CD4-positive, alpha-beta T cell treated with Interferon alpha-2 for 1 hour (primary cell): ENCODE results near the gene PDE8B.

Source experiments
- DNase-seq, 2 donors: peaks; one replicate each; pipeline ENCODE4 v3.0.0-alpha.2; 2020 to 2022

PDE8B gene

GRCh38 chr5:77232574-77233358, 22.3 kb downstream of the PDE8B start:
- DNase-seq: peak; percentile 19 to 34

- no peak for DNase-seq
Measured at GRCh38 chr5:77235846-77236721, 25.6 kb downstream of the PDE8B start.

DNA sequence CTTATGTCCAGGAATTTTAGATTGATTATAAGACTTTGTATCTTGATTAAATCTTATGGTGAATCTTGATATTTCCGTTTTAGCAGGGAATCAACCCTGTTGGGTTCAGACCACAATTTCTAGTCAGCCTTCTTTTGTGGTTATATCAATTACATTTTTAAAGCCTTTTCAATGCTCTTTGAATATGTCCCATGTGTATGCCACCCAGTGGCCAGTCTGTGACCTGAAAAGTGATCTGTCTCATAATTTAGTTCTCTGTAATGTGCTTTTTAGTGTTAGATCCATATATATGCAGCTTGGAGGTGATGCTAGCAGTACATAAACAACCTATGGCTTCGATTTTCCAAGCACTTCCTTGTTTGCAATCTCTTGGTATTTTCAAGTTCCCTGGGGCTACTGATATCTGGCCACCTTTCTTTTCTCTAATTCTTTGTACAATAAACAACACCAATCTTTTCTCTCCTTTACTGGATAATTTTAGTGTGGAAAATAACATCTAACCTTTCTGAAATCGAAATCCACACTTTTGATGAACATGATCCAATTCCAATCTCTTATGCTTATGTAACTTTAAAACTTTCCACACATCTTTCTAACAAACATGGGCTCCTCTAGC, 28.8 kb downstream of the PDE8B start:
- peak in 1 of 2 donors; percentile 6 for DNase-seq

DNA sequence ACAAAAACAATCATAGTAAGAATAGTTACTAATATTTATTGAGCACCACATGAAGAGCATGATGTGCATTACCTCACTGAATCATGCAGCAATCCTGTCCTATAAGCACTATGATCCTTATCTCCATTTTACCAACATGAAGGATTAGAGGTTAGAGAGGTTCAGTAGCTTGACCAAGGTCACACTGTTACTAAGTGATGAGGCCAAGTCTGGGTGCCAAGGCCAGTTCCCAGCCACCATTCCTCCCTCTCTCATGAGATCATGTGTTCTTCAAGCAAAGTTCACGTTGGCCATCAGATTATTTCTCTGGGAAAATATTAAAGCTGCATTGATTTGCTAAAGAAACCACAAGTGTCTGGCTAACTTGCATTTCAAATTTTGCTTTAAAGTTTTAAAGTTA, 31.0 kb downstream of the PDE8B start:
- no peak for DNase-seq

- no peak for DNase-seq
Measured at GRCh38 chr5:77249475-77249874, 39.0 kb downstream of the PDE8B start.

DNA sequence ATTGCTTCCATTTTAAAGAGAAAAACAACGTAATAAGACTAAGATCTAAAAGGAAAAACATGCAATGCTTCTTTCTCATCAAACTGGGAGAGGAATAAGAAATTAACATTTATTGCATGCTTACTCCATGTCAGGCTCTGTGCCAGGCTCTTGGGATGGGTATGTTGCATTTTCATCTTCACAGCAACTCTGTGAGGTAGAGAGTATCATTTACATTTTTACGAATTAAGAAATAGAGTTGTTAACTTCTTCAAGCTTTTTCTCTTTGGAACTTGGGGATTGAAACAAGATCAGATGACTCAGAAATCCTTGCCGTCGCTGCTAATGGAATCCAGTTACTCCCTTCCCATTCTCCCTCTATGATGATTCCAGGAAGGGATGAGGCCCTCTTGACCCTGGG, 39.5 kb downstream of the PDE8B start:
- no peak for DNase-seq

GRCh38 chr5:77251921-77252320, 41.4 kb downstream of the PDE8B start:
- no peak for DNase-seq

GRCh38 chr5:77255617-77256016, 45.1 kb downstream of the PDE8B start:
- DNase-seq: no peak

DNA sequence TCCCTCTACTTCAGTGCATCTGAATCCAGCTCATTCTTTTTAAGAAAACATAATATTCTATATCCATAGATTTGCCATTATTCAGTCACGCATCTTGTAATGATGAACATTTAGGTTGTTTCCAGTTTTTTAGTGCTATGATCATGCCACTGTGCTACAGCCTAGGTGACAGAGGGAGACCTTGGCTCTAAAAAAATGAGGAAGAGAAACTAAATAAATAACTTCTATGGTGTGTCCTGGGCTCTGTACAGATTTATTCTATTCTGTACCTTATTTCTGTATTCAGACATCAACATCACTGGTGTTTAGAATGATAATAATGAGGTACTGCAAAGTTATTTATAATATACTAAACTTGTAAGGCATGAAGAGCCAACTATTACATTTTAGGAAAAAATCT, 45.9 kb downstream of the PDE8B start:
- no peak for DNase-seq

DNA sequence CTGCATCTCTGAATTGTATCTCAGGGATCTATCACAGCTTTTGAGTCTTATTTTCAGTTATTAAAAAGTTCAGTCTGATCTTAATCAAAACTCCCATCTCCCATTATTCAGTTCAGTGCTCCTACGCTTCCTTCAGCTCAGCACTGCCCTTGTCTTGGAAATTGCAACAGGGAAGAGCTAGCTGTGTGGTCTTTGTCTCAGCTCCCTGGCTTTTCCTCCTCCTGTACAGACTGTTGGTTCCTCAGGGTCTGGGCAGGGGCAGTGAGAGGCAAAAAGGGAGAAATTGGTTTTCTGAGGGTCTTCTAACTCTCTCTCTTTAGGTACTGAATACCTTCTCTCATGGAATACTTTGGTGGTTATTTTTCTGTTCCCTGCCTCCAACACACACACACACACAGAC, 48.2 kb downstream of the PDE8B start:
- no peak for DNase-seq

GRCh38 chr5:77259476-77259875, 49.0 kb downstream of the PDE8B start:
- no peak for DNase-seq

GRCh38 chr5:77262697-77263096, 52.2 kb downstream of the PDE8B start:
- DNase-seq: no peak

DNA sequence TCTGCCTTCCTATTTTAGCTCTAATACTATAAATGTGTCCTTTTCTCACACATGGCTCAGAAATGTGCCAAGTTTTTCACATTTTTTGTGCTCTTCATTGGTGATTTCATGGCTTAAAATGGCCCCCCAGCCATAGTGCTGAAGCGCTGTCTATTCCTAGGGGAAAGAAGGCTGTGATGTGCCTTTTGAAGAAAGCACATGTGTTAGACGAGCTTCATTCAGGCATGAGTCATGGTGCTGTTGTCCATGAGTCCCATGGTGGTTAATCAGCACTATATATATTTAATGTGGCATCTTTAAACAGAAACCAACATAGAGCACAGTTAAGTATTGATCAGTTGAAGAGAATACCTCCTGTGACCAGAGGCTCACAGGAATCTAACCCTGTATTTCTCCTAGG, 55.8 kb downstream of the PDE8B start:
- DNase-seq: no peak

DNA sequence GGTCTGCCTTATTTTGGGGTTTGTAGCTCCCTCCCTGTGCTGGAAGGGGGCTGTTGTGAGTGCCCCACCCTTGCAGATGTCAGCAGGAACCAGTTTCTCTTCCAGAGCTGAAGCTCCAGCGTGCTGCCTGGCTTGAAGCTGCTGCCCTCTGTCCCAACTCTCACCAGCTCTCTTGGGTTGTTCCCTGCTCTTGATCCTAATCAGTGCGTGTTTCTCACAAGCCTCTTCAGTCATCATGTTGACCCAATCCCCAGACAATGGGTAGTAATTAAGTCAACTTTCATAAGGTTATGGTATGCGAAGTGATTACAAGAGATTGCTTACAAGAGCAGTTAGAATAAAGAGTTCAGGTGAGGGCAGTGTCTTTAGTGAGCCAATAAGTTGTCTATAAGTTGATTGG, 57.0 kb downstream of the PDE8B start:
- DNase-seq: no peak

GRCh38 chr5:77272206-77272605, 61.7 kb downstream of the PDE8B start:
- DNase-seq: no peak

GRCh38 chr5:77277759-77278158, 67.3 kb downstream of the PDE8B start:
- no peak for DNase-seq

DNA sequence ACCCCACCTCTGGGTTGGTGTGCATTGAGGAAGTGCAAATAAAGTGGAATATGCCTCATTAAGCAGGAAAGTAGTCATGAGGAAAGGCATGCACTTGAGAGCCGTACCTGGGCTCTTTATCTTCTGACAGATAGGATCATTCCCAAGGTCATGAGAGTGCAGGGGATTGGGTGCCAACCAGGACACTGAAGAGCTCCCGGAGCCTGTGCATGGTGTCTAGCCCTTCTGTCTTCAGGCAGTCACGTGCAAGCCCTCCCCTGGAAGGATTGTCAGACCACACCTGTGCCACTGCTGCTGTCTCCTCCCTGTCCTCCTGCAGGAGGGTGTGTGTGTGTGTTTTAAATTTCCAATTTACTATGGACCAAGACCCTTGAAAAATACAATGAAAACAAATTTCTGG, 69.6 kb downstream of the PDE8B start:
- DNase-seq: no peak

DNA sequence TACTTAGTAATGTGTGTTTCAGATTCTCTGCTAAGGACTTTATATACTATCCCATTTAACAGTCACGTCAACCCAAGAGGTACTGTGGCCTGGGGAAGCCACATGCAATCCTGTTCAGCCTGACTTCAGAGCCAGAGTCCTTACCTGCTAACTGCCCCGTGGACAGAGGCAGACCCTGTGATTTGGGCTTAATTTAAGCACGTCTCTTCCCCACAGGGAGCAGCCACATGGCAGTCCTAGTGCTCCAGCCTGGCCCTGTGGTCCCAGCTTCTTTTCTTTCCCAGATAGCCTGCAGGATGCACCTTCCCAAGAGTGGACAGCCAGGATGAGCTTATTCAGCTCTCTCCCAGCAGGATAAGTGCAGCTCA, 71.5 kb downstream of the PDE8B start:
- no peak for DNase-seq

- DNase-seq: no peak
Measured at GRCh38 chr5:77282337-77283027, 72.0 kb downstream of the PDE8B start.

- no peak for DNase-seq
Measured at GRCh38 chr5:77285251-77285841, 74.9 kb downstream of the PDE8B start.

DNA sequence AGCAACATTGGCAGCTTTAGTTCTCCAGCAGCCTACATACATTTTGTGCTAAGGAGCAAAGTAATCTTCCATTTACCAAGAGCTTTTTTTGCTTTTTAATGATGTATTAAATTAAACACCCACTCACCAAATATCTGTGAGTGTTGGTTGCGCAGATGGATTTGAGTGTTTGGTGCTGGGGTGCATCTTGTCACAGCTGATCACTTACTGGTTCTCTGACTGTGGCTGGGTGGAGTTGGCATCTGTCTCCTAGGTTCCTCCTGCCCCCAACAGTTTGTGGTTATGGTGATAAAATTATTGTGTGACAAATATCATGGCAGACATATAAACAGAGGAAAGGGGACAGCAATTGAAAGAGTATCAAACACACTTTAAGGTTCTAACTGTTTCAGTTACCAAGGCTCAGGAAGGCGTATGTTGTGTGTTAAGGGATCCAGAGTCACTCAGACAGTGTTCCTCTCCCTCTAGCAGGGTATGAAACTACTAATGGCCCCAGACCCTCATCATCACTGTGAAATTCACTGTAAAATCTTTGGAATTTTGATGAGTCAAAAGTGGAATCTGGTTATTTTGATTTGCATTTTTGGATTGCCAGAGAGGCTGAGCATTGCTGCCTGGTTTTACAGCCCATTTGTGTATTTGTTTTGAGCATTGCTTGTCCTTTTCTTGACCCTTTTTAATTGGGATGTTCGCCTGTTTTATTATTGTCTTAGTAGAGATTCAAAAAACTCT, 81.7 kb downstream of the PDE8B start:
- DNase-seq: no peak

DNA sequence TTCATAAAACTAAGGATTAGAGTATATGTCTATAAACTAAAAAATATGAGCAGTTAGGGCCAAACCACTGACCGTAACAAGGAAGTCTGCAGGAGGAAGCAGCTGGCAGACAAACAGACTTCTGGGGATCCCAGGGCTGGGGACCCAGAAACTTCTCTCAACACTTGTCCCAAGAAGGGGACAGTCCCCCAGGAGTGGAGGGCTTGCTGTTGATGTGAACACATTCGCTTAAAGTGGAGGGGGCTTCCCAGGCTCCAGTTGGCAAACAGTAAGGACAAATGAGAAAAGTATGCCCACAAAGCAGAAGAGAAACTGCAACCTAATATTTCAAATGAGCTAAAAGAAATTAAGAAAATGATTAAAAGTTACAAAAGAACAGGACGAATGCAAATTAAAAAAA, 83.7 kb downstream of the PDE8B start:
- no peak for DNase-seq
